GM23338 (cell line): ENCODE measurements around the gene ZNF225. TPM values are rescaled to one million over a fixed set of nuclear protein-coding genes. Genes with fewer than 3 reads are reported as not detected.

ENCODE experiments used
- ATAC-seq: fragments of 200-7000 bp; cut with Tn5 transposase; 3 replicates; pipeline ENCODE4 v1.9.1; 2020
- DNase-seq: peaks from one replicate; pipeline ENCODE4 v3.0.0-alpha.2; 2015; ENCODE audit warnings: low spot score
- H2AFZ ChIP-seq: fragments of 200-600 bp; sonication (generic); 2 replicates; pipeline ENCODE4 v1.8.0; 2016; ENCODE audit warnings: antibody characterized with exemption, mild to moderate bottlenecking, moderate library complexity
- H3F3A ChIP-seq: fragments of 200-600 bp; sonication (generic); replicated peaks from 2 replicates; pipeline ENCODE4 v1.8.0; 2017; ENCODE audit warnings: antibody characterized with exemption, mixed run types, low read depth
- H3K27ac ChIP-seq: fragments of 200-600 bp; sonication (generic); 2 replicates; pipeline ENCODE4 v1.6.1; 2016; ENCODE audit warnings: low read depth
- H3K27me3 ChIP-seq: fragments of 200-600 bp; sonication (generic); 2 replicates; pipeline ENCODE4 v1.8.0; 2016; ENCODE audit warnings: mild to moderate bottlenecking, mixed run types, moderate library complexity; ENCODE audit not compliant: insufficient read depth
- H3K36me3 ChIP-seq: fragments of 200-600 bp; sonication (generic); 2 replicates; pipeline ENCODE4 v1.8.0; 2016; ENCODE audit warnings: mild to moderate bottlenecking; ENCODE audit not compliant: insufficient read depth
- H3K4me1 ChIP-seq: fragments of 200-600 bp; sonication (generic); 2 replicates; pipeline ENCODE4 v1.8.0; 2016; ENCODE audit warnings: mild to moderate bottlenecking, moderate library complexity; ENCODE audit not compliant: insufficient read depth
- H3K4me2 ChIP-seq: fragments of 200-600 bp; sonication (generic); 2 replicates; pipeline ENCODE4 v1.7.1; 2017; ENCODE audit warnings: mixed run types
- H3K4me3 ChIP-seq: fragments of 200-600 bp; sonication (generic); 2 replicates; pipeline ENCODE4 v1.6.1; 2016; ENCODE audit warnings: mixed run types
- H3K79me2 ChIP-seq: fragments of 200-600 bp; sonication (generic); replicated peaks from 2 replicates; pipeline ENCODE4 v1.8.0; 2017; ENCODE audit warnings: mild to moderate bottlenecking; ENCODE audit not compliant: insufficient read depth
- H3K9me2 ChIP-seq: fragments of 200-600 bp; sonication (generic); 2 replicates; pipeline ENCODE4 v1.8.0; 2017; ENCODE audit not compliant: insufficient read depth
- H4K20me1 ChIP-seq: fragments of 200-600 bp; sonication (generic); replicated peaks from 2 replicates; pipeline ENCODE4 v1.8.0; 2017; ENCODE audit warnings: mild to moderate bottlenecking; ENCODE audit not compliant: insufficient read depth
- H3K27ac Mint-ChIP-seq: 2 replicates; pipeline ENCODE4 v1.8.0; 2020; ENCODE audit warnings: inconsistent platforms, mild to moderate bottlenecking, moderate library complexity, mixed read lengths
- H3K27me3 Mint-ChIP-seq: 3 replicates; pipeline ENCODE4 v1.8.0; 2022; ENCODE audit warnings: low read depth, mild to moderate bottlenecking, moderate library complexity, mixed read lengths, inconsistent platforms; ENCODE audit not compliant: insufficient read depth, poor library complexity
- H3K36me3 Mint-ChIP-seq: 3 replicates; pipeline ENCODE4 v1.8.0; 2021; ENCODE audit warnings: low read depth, mild to moderate bottlenecking, inconsistent platforms, moderate library complexity, mixed read lengths
- H3K4me1 Mint-ChIP-seq: 3 replicates; pipeline ENCODE4 v1.8.0; 2020; ENCODE audit warnings: mild to moderate bottlenecking, inconsistent platforms, mixed read lengths
- H3K4me3 Mint-ChIP-seq: 3 replicates; pipeline ENCODE4 v1.8.0; 2021; ENCODE audit warnings: moderate library complexity, mild to moderate bottlenecking, inconsistent platforms, mixed read lengths
- H3K9me3 Mint-ChIP-seq: 3 replicates; pipeline ENCODE4 v1.8.0; 2020; ENCODE audit warnings: moderate library complexity, mild to moderate bottlenecking, inconsistent platforms, mixed read lengths
- CREB1 ChIP-seq: fragments of 250-450 bp; sonication (Bioruptor Pico); IDR thresholded peaks from 2 replicates; pipeline ENCODE4 v1.5.0; 2020; ENCODE audit warnings: low read depth, mild to moderate bottlenecking, moderate library complexity
- EZH2 ChIP-seq: fragments of 200-600 bp; sonication (generic); IDR thresholded peaks from one replicate; pipeline ENCODE4 v1.8.0; 2017; ENCODE audit warnings: antibody characterized with exemption, mild to moderate bottlenecking, low read depth; ENCODE audit not compliant: unreplicated experiment
- EZH2phosphoT487 ChIP-seq: fragments of 200-600 bp; sonication (generic); IDR thresholded peaks from one replicate; pipeline ENCODE4 v1.8.1; 2018; ENCODE audit warnings: antibody characterized with exemption; ENCODE audit not compliant: unreplicated experiment
- NANOG ChIP-seq: IDR thresholded peaks from 2 replicates; pipeline ENCODE4 v1.6.1; 2016; ENCODE audit warnings: antibody characterized with exemption, borderline replicate concordance
- POLR2AphosphoS5 ChIP-seq: IDR thresholded peaks from 2 replicates; pipeline ENCODE4 v1.6.1; 2016; ENCODE audit warnings: antibody characterized with exemption, low read depth
- REST ChIP-seq: IDR thresholded peaks from one replicate; pipeline ENCODE4 v1.6.1; 2018; ENCODE audit warnings: antibody characterized with exemption; ENCODE audit not compliant: unreplicated experiment
- ZNF114 ChIP-seq: fragments of 250-450 bp; sonication (Bioruptor Pico); IDR thresholded peaks from 2 replicates; pipeline ENCODE4 v1.5.0; 2020; ENCODE audit warnings: mild to moderate bottlenecking, moderate library complexity
- ZNF331 ChIP-seq: fragments of 250-450 bp; sonication (Bioruptor Pico); IDR thresholded peaks from 2 replicates; pipeline ENCODE4 v1.5.0; 2020; ENCODE audit warnings: low read depth, mild to moderate bottlenecking, moderate library complexity
- polyA plus RNA-seq: library from polyadenylated mRNA; unstranded; fragments of >200 nt; fragmentation: Nextera tagmentation; extraction: Ambion mirVana; gene quantifications from 2 replicates; pipeline ENCODE4 v1.2.1, GENCODE V29; 2016
- total RNA-seq: library from RNA; depleted of rRNA; stranded (reverse); fragments of >200 nt; shearing (Covaris generic); gene quantifications from 2 replicates; pipeline ENCODE4 v1.2.3, GENCODE V29; 2014
- TF ChIP-seq, protein P1 (sequence below): IDR thresholded peaks from 2 replicates; pipeline ENCODE4 v1.6.1; 2016; ENCODE audit warnings: antibody characterized with exemption

Gene ZNF225
- total and polyA plus RNA-seq, 2 experiments from 2014 or later = 1.8 to 4.8 TPM

- no peak for TF ChIP-seq REST
- TF ChIP-seq EZH2phosphoT487 = no peak
- TF ChIP-seq ZNF331 (CRISPR knock-in tag) = no peak
Observed at GRCh38 chr19:44092108-44092507, 21.1 kb upstream of the ZNF225 start (continued).

DNA sequence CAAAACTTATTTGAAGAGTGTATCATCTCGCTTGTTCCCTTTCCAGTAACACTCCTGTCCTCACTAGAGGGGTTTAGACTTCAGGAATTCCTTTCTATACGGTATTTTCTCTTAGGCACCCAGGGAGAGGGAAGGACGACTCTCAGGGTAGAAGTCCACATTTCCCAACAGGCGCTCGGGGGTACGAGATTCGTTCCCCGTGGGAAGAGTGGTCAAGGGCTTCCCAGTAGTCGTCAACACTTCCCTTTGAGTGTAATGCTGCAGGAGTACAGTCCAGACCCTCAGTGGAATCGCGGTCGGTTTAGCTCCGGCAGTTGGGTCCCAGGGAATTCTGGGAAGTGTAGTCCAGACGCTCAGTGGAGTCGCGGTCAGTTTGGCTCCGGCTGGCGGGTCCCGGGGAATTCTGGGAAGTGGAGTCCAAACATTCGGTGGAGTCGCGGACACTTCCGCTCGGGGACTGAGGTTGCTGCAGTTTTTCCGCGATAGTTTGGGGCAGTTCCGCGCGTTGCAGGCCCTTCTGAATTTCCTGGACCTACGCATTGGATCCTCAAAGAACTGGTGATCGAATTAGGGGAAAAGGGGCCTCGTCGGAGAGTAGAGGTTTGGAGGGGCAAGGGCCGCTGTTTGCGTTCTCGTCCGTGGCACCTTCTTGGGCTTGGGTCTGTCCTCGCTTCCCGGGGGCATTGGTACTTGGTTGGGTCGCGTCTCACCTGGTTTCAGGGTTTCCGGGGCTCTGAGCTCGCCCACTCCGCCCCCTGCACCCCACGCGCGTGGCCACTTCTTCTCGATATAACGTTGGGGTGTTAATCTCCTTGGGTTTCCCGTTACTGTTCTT is 19.1 kb upstream of the ZNF225 start, which contains the start of gene ZNF224:
Gene ZNF224 (plus strand): TSS at position 431 of the 835 bp plus-strand sequence. CDS start 3,513 bp downstream, outside the sequence.
- Histone ChIP-seq H4K20me1 (no peaks in the 10 kb centered on the region), H3K9me2 (no peaks in the 10 kb centered on the region), H3K27me3 (no peaks in the 10 kb centered on the region), H3K4me1 (no peaks in the 10 kb centered on the region), H3K79me2 (peaks cover 19% of the 10 kb centered on the region), H3K4me3 (peak within 1 kb of the TSS; percentile 94), H3K36me3 (no peaks in the 10 kb centered on the region; the same call in 1 of the 2 replicates), H2AFZ (peak within 1 kb of the TSS; percentile 98), H3K27ac (no peak within 1 kb of the TSS), H3K4me2 (peak within 1 kb of the TSS; percentile 80), H3F3A (no peaks in the 10 kb centered on the region)
- peaks cover 6% of the 10 kb centered on the region for H3K27me3 Mint-ChIP-seq
- peak within 1 kb of the TSS; percentile 98 for H3K4me3 Mint-ChIP-seq
- ATAC-seq (peak; percentile 98), DNase-seq (peak; percentile 97)
- peaks cover 10% of the 10 kb centered on the region; the same call in 1 of the 3 replicates for H3K36me3 Mint-ChIP-seq
- peaks cover 4% of the 10 kb centered on the region; the same call in 1 of the 3 replicates for H3K4me1 Mint-ChIP-seq
- peak within 1 kb of the TSS; percentile 93 for H3K27ac Mint-ChIP-seq
- TF ChIP-seq REST = no peak
- no peak for TF ChIP-seq EZH2phosphoT487
- TF ChIP-seq POLR2AphosphoS5 = peak; percentile 85
- no peak for TF ChIP-seq ZNF331 (CRISPR knock-in tag)
- no peak for TF ChIP-seq NANOG
- TF ChIP-seq CREB1 (CRISPR knock-in tag) = peak; percentile 81
- no peak for TF ChIP-seq EZH2
- TF ChIP-seq, protein P1, sequence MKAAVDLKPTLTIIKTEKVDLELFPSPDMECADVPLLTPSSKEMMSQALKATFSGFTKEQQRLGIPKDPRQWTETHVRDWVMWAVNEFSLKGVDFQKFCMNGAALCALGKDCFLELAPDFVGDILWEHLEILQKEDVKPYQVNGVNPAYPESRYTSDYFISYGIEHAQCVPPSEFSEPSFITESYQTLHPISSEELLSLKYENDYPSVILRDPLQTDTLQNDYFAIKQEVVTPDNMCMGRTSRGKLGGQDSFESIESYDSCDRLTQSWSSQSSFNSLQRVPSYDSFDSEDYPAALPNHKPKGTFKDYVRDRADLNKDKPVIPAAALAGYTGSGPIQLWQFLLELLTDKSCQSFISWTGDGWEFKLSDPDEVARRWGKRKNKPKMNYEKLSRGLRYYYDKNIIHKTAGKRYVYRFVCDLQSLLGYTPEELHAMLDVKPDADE = peak; percentile 98
- TF ChIP-seq ZNF114 = no peak
- H3K9me3 Mint-ChIP-seq = no peaks in the 10 kb centered on the region
